Measurements from ENCODE around the gene EFNA1. TPM values are rescaled to one million over a fixed set of nuclear protein-coding genes. Genes with fewer than 3 reads are reported as not detected.
A peak's percentile ranks its signal among the peaks of the same experiment; 100 is the strongest.

Gene EFNA1
- total RNA-seq, 1 experiment from 2014 or later: 19.7 TPM

GRCh38 chr1:155173478-155174323 is 46.0 kb downstream of the EFNA1 start, which contains the start of gene TRIM46:
Gene TRIM46 (plus strand): TSS chr1:155173849. CDS start chr1:155173967, 118 bp downstream.
- Histone ChIP-seq H3K36me3 (ENCODE audit: control insufficient read depth in 1 of 2, insufficient read depth in 2 of 2, low read length in 2 of 2) (peaks cover 2 to 7% of the 10 kb centered on the region in 2 experiments; a peak in 3 of 4 replicates), H3K9me2 (ENCODE audit: insufficient read depth) (no peaks in the 10 kb centered on the region), H2AFZ (ENCODE audit: low read depth, low read length, poor library complexity, severe bottlenecking) (peak within 1 kb of the TSS; percentile 66), H3K4me1 (ENCODE audit: control insufficient read depth in 1 of 2, insufficient read depth in 2 of 2, low read length in 2 of 2) (peaks cover 7 to 42% of the 10 kb centered on the region in 2 experiments; a peak in 3 of 4 replicates), H3K27ac (ENCODE audit: low read depth, low read length) (peak within 1 kb of the TSS; percentile 76), H3K9ac (ENCODE audit: low read length) (peak within 1 kb of the TSS; percentile 87), H3K9me3 (ENCODE audit: control insufficient read depth in 1 of 2, insufficient read depth in 1 of 2, low read depth in 1 of 2, low read length in 2 of 2) (no peaks in the 10 kb centered on the region), H3K4me2 (ENCODE audit: low read length) (peak within 1 kb of the TSS; percentile 76), H4K20me1 (ENCODE audit: insufficient read depth) (no peaks in the 10 kb centered on the region), H3K4me3 (replicated peaks in 1 of 2; ENCODE audit: low read depth in 1 of 2, low read length in 2 of 2) (peak within 1 kb of the TSS; percentile 84 to 97), H3K79me2 (ENCODE audit: insufficient read depth, low read length) (peaks cover 25% of the 10 kb centered on the region), H3K27me3 (ENCODE audit: insufficient read depth, low read length) (no peaks in the 10 kb centered on the region)
- DNase-seq (ENCODE audit: low read depth, low spot score) (no peak), ATAC-seq (peak; percentile 51)
- ChIA-PET RAD21 (ENCODE audit: low non-redundant PET in 1 of 2, low total read pairs in 2 of 2, uncharacterized antibody in 2 of 2, unreplicated experiment in 2 of 2) (interaction anchor here (0.8 to 1.3 kb wide), 2 partner anchors 20 to 82 kb away, joined by 3 to 4 read pairs; no protein-coding TSS in a partner anchor), POLR2A (interaction anchor here (0.5 to 2.5 kb wide), 11 partner anchors 11 to 200 kb away, joined by 3 to 15 read pairs (median 3); partner anchors contain the start of genes ADAM15 and SLC50A1), CTCF (interaction anchor here (0.7 to 4.6 kb wide), 32 partner anchors 9 to 478 kb away, joined by 3 to 71 read pairs (median 4); partner anchors contain the start of genes CLK2, EFNA3, EFNA4 and MTX1)
- no TSS peak for BruUV-seq (replicated peaks)
- TF ChIP-seq YY1 (IDR thresholded peaks at IDR 0.05; ENCODE audit: extremely low read depth, insufficient replicate concordance, low read depth, low read length) (peak; percentile 30), POLR2A (IDR thresholded peaks at IDR 0.05; ENCODE audit: borderline replicate concordance, extremely low read depth, insufficient read depth, insufficient read length) (peak; percentile 18), FOSL1 (IDR thresholded peaks at IDR 0.05; ENCODE audit: low read depth) (no peak), JUND (IDR thresholded peaks at IDR 0.05) (no peak)
- intact Hi-C loops (cut with micrococcal nuclease): loop anchor here (1.0 to 10.0 kb wide), 2 partner anchors 54 to 151 kb away; partner anchors contain the start of gene RUSC1

All from HCT116 (cell line).